ENCODE measurements around the gene RGS17.
"Not testable (repeated sequence)": the region's sequence is repeated elsewhere in the genome, so short reads cannot be mapped to it uniquely, and the experiment has no call there.

The RGS17 gene

DNA sequence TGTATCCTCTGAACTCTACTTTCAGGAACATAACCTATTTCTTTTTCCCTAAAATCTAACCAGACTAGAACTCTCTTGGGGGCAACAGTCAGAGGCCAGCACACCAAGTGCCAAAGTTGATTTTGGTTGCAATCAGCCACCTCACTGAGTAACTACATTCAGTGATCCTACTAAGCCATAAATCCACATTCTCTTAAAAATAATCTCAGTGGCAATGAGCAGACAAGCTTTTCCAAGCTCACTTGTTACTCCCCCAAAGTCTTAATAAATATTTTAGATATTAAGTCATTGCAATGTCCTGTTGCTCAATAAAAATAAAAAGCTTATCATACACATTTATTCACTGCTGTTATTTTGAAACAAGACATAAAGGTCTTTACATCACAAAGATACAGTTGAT, 9.8 kb downstream of the RGS17 start:
- DNase-seq, result no peak

DNA sequence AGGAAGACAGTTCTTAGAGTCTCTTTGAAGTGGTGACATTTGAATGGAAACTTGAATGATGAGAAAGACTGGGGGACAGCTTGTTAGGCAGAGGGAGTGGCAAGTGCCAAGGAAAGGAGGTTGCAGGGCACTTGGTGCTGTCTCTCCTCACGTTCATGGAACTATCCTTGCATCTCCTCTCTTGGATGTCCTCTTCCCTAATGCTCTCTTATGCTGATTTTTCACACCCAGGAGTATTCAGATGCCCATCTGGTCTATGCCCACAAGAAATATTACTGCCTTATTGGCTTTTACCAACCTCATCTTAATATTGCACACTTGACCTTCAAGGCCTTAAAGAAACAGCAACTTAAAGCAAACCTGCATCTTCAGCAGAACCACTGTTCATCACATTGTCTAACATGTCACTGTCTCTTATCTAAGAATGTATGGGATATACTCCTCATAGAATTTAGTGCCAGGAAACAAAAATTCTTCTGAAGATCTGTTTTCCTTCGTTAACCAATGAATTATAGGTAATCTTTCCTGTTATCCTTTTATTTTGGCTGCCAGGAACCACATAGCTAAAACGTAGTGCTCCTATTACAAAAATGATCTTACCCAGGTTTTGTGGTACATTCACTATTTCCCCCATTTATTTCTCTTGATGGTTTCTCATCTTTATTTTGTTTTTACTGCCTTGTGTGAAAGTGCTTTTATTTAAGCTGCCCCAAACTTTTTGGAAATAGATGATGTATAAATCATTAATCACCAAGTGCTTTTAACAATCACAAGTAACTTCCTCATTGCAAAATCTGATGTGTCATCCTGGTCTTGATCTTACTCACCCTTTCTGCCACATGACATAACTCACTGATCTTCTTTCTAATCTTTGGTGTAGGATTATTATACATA, 12.8 kb downstream of the RGS17 start:
- DNase-seq, result no peak

GRCh38 chr6:153111082-153111481, 20.0 kb downstream of the RGS17 start:
- DNase-seq, result not testable (repeated sequence)

DNA sequence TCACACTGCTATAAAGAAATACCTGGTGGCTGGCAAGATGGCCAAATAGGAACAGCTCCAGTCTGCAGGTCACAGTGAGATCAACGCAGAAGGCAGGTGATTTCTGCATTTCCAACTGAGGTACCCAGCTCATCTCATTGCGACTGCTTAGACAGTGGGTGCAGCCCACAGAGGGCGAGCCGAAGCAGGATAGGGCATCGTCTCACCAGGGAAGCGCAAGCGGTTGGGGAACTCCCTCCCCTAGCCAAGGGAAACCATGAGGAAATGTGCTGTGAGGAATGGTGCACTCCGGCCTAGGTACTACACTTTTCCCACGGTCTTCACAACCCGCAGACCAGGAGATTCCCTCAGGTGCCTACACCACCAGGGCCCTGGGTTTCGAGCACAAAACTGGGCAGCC, 20.5 kb downstream of the RGS17 start:
- DNase-seq, result not testable (repeated sequence)

DNA sequence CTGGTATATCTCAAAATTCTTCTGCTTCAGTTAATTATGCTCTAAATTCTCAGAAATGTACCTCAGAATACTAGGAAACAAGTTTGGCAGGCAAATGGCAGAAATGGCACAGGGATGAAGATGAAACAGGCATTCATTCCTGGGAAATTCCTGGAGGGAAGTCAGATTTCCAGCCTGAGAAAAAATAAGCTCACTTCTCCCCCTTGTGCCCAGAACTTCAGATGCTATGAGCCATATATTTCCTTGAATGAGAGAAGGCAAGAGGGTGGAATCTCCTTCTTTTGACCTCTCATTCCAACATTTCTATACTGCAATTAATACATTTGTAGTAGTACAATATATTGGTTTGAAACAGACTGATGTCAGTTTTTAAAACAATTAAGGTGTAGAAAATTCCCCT, 22.8 kb downstream of the RGS17 start:
- DNase-seq, result no peak

DNA sequence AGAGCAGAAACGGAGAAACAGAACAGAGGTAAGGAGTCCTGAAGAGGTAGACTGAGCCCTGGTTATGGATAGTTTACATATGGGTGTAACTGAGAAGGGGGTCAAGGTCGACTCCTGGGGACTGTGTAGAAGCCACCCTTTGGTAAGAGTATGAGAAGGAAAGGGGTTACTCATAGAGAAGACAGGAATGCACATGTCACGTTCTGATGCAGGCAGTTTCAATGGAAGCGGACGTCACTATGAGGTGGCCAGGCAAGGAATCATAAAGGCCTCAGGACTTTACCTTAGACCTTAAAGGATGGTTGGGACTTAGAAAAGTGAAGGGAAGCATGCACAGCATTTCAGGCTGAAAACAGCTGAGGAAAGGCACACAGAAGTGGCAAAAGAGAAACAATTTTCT, 25.1 kb downstream of the RGS17 start:
- no peak for DNase-seq

DNA sequence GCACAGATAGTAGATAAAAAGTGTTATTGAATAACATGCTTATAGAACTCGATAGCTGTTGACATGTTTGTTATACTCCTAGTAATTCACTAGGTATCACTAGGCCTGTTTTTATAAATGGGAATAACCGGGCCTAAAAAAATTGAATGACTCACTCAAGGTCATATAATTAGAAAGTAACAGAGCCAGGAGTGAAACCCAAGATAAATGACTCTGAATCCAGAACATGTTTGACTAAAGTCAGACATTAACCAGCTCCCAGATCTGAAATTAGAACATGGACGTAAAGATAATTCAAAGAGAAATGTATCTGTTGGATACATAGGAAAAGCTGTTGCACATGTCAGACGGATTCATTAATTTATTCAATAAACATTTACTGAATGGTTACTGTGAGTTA, 26.9 kb downstream of the RGS17 start:
- DNase-seq, result no peak

- peak; percentile 46 for DNase-seq
Measured at GRCh38 chr6:153103319-153103655, 27.8 kb downstream of the RGS17 start.

DNA sequence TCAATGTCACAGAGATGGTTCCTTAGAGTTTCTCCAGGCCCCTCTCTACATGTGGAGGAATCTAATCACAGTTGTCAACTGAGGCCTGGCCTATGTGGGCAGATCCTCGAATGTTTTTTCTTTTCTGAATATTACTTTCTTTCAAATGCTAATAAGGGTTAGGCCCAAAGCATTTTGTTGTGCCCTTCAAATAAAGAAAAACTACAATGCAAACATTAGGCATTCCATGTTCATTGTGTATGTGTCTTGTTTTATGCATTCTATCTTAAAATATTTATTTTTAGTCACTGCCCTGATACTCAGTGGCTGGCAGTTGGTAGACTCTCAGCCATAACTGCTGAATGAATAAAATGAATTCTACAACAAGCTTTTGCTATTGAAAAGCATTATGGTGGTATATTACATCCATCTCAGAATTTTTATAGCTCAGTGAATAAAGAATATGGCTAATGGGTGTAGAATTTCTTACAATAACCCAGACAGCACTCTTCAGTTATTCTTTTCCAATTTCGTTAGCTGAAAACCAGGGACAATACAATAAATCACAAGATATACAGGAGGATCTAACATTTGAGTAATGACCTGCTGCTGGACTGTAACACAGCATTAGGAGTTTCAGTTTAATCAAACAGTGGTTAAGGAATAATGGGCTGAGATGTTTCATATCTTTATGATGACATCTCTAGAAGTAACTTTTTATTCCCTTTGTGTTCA, 28.3 kb downstream of the RGS17 start:
- no peak for DNase-seq

DNA sequence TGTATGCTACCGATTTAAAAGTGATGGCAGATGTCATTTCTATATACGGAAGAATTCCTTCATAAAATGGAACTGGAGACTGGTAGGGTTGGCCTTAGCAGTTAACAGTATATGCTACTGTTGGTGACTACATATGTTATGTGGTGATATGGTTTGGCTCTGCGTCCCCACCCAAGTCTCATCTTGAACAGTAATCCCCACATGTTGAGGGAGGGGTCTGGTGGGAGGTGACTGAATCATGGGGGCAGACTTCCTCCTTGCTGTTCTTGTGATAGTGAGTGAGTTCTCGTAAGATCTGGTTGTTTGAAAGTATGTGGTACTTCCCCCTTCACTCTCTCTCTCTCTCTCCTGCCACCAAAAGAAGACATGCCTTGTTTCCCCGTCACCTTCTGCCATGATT, 29.6 kb downstream of the RGS17 start:
- DNase-seq, result no peak

- DNase-seq, result no peak
Measured at GRCh38 chr6:153099636-153100035, 31.4 kb downstream of the RGS17 start.

GRCh38 chr6:153096792-153097191, 34.3 kb downstream of the RGS17 start:
- peak; percentile 70 for DNase-seq

DNA sequence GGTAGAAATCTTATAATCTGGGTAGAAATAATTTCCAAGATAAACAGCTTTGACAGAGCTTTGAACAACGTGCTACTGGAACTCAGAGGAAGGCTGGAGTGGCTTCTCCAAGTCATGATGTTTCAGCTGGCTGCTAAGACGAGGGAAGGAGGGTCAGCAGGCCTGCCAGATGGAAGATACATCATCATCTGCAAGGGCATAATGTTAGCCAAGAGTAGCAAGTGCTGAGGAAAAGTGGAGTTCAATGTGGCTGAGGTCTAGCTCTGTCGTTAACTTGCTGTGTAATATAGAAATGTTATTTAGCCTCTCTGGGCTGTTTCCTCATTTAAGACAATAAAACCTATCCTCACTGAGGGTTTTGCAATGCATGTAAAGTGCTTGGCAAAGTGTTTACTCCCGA, 35.1 kb downstream of the RGS17 start:
- no peak for DNase-seq

- peak; percentile 15 for DNase-seq
Measured at GRCh38 chr6:153092082-153093013, 38.7 kb downstream of the RGS17 start.

DNA sequence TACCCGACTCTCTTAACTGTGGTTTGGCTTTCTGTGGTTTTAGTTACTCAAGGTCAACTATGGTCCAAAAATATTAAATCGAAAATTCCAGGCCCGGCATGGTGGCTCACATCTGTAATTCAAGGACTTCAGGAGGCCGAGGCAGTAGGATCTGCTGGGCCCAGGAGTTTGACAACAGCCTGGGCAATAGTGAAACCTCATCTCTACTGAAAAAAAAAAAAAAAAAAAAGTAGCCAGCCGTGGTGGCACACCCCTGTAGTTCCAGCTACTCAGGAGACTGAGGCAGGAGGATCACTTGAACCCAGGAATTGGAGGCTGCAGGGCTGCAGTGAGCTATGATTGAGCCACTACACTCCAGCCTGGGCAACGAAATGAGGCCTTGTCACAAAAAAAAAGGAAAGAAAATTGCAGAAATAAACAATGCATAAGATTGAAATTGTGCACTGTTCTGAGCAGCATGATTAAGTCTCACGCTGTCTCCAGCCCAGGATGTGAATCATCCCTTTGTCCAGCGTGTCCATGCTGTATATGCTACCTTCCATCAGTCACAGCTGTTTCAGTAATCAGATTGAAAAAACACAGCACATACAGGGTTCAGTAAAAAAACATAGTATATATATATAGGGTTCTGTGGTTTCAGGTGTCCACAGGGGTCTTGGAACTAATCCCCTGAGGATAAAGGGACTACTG, 40.7 kb downstream of the RGS17 start:
- DNase-seq, result no peak

GRCh38 chr6:153088796-153089195, 42.3 kb downstream of the RGS17 start:
- no peak for DNase-seq

GRCh38 chr6:153087436-153087835, 43.6 kb downstream of the RGS17 start:
- DNase-seq, result no peak

GRCh38 chr6:153086225-153086990, 44.7 kb downstream of the RGS17 start:
- no peak for DNase-seq

DNA sequence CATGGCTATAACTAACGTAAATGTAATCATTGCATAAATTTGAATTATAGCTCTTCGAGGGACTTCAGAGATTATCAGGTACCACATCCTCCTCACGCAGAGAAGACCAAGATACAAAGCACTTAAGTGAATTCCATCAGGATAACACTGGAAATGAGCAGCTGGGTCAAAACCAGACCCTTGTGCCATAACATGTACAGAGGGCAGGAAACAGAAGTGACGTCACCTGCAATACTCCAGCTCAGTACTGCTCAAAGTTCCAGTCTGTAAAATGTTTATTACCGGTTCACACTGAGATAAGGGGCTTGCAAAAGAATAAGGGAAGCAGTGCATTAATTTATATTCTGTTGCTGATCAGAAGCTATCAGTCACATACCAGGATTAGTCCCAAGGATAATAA, 45.8 kb downstream of the RGS17 start:
- DNase-seq, result no peak

- DNase-seq, result no peak
Measured at GRCh38 chr6:153084393-153084792, 46.7 kb downstream of the RGS17 start.

- DNase-seq, result no peak
Measured at GRCh38 chr6:153083869-153084268, 47.2 kb downstream of the RGS17 start.

DNA sequence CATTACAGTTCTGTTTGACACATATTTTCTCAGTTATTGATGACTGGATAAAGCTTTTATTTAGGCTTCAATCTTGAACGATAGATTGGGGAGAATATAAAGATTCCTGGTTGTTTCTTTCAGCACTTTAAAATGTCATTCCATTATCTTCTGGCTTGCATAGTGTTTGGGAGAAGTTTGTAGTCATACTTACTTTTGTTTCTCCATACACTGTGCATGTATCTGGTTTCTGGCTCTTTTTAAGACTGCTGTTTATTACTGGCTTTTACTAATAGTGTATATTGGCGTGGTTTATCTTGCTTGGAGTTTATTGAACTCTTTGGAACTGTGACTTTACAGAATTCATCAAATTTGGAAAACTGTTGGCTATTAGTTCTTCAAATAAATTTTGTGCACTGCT, 49.2 kb downstream of the RGS17 start:
- no peak for DNase-seq
